Activated naive CD4-positive, alpha-beta T cell treated with anti-CD3 and anti-CD28 coated beads for 36 hours (primary cell): ENCODE results near the gene ADSS1. TPM values are rescaled to one million over a fixed set of nuclear protein-coding genes. Genes with fewer than 3 reads are reported as not detected.

Experiments
- CTCF ChIA-PET: fragments of 350-600 bp; sonication (Branson Sonifier 250); formaldehyde crosslinking; loops from one replicate; lab custom pipeline; 2021; ENCODE audit warnings: antibody characterized with exemption; lab: Charles Lee
- DNase-seq: peaks from one replicate; pipeline ENCODE4 v3.0.0-alpha.2; 2020
- H3K27ac Mint-ChIP-seq: one replicate; pipeline ENCODE4 v1.8.0; 2021; ENCODE audit warnings: mild to moderate bottlenecking, mixed read lengths
- H3K27me3 Mint-ChIP-seq: one replicate; pipeline ENCODE4 v1.8.0; 2021; ENCODE audit warnings: low read depth, mixed read lengths
- H3K36me3 Mint-ChIP-seq: one replicate; pipeline ENCODE4 v1.8.0; 2021; ENCODE audit warnings: low read depth, mixed read lengths
- H3K4me1 Mint-ChIP-seq: one replicate; pipeline ENCODE4 v1.8.0; 2021; ENCODE audit warnings: low read depth, mixed read lengths
- H3K4me3 Mint-ChIP-seq: one replicate; pipeline ENCODE4 v1.8.0; 2021; ENCODE audit warnings: mild to moderate bottlenecking, moderate library complexity, mixed read lengths
- H3K9me3 Mint-ChIP-seq: one replicate; pipeline ENCODE4 v1.8.0; 2021; ENCODE audit warnings: mixed read lengths
- intact Hi-C: fragments of 100-400 bp; cut with micrococcal nuclease; formaldehyde crosslinking; loops from one replicate; pipeline ENCODE4 v1.15.1; 2023
- total RNA-seq, 2 experiments: library from RNA; stranded (reverse); gene quantifications; one replicate each; pipeline ENCODE4 v1.2.3, GENCODE V29; 2021

The ADSS1 gene
- total RNA-seq, 2 experiments from 2014 or later: 5.1 to 5.5 TPM

DNA sequence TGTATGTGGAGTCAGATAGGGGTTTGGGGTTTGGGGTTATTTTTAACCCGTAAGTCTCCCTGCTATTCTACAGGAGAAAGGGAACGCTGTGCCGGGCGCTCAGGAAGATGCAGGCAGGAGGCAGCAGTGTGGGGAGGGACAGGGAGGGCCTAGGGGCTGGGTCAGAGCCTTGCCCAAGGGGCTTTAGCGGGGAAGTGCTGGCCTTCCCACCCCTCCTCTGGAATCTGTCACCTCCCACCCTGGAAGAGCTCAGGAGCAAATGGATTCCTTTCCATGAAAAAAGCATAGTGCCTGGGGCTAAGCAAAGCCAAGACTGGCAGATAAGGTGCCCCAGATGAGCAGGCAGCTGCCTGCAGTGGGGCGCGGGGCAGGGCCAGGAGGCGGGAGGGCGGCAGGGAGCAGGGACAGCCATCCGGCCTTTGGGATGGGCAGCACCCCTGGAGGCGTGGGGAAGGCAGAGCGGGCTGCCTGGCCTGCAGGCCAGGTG, 41.9 kb upstream of the ADSS1 start:
- H3K27ac Mint-ChIP-seq: no peak overlapping the region
- intact Hi-C loops: no loop called here
- H3K36me3 Mint-ChIP-seq: no peaks in the 10 kb centered on the region
- CTCF ChIA-PET: no interaction called here
- no peak overlapping the region for H3K4me3 Mint-ChIP-seq
- no peak for DNase-seq
- peaks cover 20% of the 10 kb centered on the region for H3K4me1 Mint-ChIP-seq
- no peaks in the 10 kb centered on the region for H3K9me3 Mint-ChIP-seq
- H3K27me3 Mint-ChIP-seq: no peaks in the 10 kb centered on the region

DNA sequence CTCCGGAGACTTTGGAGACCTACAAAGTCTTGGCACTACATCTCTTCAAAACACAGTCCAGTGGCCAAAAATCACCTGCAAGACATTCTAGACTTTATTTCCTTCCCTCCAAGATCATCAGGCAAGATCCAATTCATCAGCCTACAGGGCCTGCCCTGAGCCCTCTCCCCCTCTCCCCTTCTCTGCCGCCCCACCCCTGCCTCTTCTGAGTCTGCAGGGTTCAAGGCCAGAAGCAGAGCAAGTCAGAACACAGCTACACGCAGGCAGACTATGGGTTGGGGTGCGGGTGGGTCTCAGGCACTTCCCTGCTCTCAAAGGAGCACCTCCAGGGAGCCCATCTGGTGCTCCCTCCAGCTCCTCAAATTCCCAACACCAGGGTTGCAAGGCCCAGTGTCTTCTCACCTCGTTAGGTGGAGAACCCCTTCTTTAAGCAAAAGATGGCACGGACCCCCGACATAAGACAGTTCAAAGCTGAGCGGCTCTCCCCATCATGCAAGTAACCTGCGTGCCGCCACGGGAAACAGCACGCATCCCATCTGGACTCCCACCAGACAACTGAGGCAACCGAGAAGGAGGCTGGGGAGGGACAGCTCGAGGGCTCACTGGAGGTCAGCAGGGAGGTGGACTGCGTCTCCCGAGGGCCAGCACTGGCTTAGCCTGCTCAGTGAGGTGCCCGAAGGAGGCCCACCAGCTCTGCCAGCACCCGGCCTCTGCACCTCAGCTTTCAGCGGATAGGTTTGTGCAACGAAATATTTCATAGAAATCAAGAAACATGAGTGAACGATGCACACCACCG, 40.2 kb upstream of the ADSS1 start:
- H3K27ac Mint-ChIP-seq: no peak overlapping the region
- H3K27me3 Mint-ChIP-seq: no peaks in the 10 kb centered on the region
- H3K4me3 Mint-ChIP-seq: no peak overlapping the region
- DNase-seq: no peak
- intact Hi-C loops: no loop called here
- CTCF ChIA-PET: no interaction called here
- H3K4me1 Mint-ChIP-seq: peaks cover 23% of the 10 kb centered on the region
- H3K9me3 Mint-ChIP-seq: no peaks in the 10 kb centered on the region
- H3K36me3 Mint-ChIP-seq: no peaks in the 10 kb centered on the region

DNA sequence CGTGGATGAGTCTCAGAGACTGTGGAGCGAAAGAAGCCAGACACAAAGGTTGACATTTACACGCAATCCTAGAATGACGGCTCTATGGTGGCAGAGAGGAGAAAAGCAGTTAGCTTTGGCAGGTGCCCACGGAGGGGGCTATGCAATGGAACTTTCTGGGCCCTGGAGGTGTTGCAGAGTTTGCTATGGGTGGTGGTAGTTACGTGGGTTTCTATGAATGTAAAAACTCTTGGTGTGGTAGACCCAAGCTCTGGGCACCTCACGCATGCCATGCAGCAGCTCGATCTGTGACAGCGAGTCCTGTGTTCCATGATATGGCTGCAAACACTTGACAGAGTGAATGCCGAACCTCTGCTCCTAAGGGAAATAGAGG, 39.6 kb upstream of the ADSS1 start:
- no peaks in the 10 kb centered on the region for H3K9me3 Mint-ChIP-seq
- intact Hi-C loops: no loop called here
- no peak for DNase-seq
- no peaks in the 10 kb centered on the region for H3K36me3 Mint-ChIP-seq
- H3K27ac Mint-ChIP-seq: no peak overlapping the region
- no peaks in the 10 kb centered on the region for H3K27me3 Mint-ChIP-seq
- no peak overlapping the region for H3K4me3 Mint-ChIP-seq
- CTCF ChIA-PET: interaction anchor here (0.7 to 1.2 kb wide), 2 partner anchors 25 to 248 kb away, joined by 3 to 4 read pairs; no protein-coding TSS in a partner anchor
- H3K4me1 Mint-ChIP-seq: peaks cover 23% of the 10 kb centered on the region

DNA sequence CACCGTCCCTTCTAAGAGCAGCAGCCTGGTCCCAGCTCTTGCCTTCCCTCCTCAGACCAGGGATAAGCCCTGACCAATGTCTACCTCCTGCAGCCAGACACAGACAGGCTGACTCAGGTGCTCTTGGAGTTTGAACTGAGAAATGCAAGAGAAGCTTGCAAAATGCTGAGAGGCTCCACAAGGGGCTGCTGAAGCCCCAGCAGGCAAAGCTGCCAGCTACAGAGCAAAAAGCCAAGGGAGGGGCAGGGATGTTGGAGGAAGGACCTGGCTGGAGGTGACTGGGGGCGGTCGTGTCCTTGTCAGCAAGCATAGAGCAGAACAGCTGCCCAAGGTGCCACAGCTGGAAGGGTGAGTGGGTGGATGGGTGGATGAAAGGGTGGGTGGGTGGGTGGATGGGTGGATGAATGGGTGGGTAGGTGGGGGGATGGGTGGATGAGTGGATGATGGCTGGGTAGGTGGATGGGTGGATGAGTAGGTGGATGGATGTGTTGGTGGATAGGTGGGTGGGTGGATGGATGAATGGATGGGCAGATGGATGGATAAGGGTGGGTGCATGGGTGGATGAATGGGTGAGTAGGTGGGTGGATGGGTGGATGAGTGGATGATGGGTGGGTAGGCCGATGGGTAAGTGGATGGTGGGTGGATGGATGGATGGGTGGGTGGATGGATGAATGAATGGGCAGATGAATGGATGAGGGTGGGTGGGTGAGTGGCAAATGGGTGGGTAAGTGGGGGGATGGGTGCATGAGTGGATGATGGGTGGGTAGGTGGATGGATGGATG, 38.6 kb upstream of the ADSS1 start:
- H3K4me1 Mint-ChIP-seq: peaks cover 23% of the 10 kb centered on the region
- H3K4me3 Mint-ChIP-seq: no peak overlapping the region
- no peak overlapping the region for H3K27ac Mint-ChIP-seq
- CTCF ChIA-PET: interaction anchor here (0.7 to 1.2 kb wide), 2 partner anchors 24 to 249 kb away, joined by 3 to 4 read pairs; no protein-coding TSS in a partner anchor
- no peak for DNase-seq
- intact Hi-C loops: no loop called here
- no peaks in the 10 kb centered on the region for H3K36me3 Mint-ChIP-seq
- H3K9me3 Mint-ChIP-seq: no peaks in the 10 kb centered on the region
- no peaks in the 10 kb centered on the region for H3K27me3 Mint-ChIP-seq

DNA sequence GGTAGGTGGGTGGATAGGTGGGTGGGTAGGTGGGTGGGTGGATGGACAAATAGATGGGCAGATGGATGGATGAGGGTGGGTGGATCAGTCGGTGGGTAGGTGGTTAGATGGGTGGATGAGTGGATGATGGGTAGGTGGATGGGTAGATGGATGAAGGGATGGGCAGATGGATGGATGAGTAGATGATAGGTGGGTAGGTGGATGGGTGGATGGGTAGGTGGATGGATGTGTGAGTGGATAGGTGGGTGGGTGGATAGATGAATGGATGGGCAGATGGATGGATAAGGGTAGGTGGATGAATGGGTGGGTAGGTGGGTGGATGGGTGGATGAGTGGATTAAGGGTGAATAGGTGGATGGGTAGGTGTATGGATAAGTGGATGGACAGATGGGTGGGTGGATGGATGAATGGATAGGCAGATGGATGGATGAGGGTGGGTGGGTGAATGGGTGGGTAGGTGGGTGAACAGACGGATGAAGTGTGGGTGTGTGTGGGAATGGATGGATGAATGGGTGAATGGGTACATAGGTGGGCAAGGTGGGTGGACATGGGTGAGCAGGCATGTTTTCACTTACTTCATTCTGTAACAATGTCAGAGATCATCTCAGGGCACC, 37.9 kb upstream of the ADSS1 start:
- intact Hi-C loops: no loop called here
- peaks cover 1% of the 10 kb centered on the region for H3K36me3 Mint-ChIP-seq
- H3K27ac Mint-ChIP-seq: no peak overlapping the region
- no peaks in the 10 kb centered on the region for H3K9me3 Mint-ChIP-seq
- peaks cover 28% of the 10 kb centered on the region for H3K4me1 Mint-ChIP-seq
- H3K4me3 Mint-ChIP-seq: no peak overlapping the region
- no peak for DNase-seq
- CTCF ChIA-PET: no interaction called here
- H3K27me3 Mint-ChIP-seq: no peaks in the 10 kb centered on the region

DNA sequence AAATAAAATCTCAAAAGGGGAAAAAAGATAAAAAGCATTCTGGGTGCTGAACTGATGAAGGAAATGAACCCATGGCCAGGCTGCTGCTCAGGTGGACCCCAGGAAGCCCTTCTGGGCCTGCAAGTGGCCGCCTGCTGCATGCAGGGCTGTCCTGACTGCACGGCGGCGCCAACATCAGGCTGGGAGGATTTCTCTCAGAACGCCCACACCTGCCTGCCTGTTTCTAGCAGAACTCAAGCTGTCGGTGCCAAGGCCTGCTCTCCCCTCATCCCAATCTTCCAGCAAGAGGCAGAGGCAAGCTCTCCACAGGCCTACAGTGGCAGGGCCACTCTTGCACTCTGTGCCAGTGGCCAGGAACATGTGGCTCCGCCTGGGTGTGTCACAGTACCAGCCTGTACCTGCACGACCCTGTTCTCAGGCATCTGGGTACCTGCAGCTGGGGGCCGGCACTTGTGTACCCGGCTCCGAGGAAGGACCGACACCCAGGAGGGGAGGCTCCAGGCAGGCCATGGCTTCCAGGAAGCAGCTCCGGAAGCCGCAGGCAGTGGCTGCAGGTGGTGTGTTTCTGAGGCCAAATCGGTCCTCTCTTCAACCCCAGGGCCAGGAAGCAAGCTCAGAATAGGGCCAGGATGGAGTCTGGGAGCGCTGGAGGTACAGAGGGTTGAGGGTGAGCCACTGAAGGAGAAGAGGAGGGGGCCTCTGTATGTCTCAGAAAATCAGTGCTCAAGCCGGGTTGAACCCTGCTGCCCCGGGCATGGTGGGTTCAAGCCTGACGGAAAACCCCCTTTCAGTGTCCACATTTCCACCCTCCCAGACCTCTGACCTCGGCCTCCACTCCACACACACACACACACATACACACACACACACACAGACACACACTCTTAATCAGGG, 37.2 kb upstream of the ADSS1 start:
- peaks cover 33% of the 10 kb centered on the region for H3K4me1 Mint-ChIP-seq

DNA sequence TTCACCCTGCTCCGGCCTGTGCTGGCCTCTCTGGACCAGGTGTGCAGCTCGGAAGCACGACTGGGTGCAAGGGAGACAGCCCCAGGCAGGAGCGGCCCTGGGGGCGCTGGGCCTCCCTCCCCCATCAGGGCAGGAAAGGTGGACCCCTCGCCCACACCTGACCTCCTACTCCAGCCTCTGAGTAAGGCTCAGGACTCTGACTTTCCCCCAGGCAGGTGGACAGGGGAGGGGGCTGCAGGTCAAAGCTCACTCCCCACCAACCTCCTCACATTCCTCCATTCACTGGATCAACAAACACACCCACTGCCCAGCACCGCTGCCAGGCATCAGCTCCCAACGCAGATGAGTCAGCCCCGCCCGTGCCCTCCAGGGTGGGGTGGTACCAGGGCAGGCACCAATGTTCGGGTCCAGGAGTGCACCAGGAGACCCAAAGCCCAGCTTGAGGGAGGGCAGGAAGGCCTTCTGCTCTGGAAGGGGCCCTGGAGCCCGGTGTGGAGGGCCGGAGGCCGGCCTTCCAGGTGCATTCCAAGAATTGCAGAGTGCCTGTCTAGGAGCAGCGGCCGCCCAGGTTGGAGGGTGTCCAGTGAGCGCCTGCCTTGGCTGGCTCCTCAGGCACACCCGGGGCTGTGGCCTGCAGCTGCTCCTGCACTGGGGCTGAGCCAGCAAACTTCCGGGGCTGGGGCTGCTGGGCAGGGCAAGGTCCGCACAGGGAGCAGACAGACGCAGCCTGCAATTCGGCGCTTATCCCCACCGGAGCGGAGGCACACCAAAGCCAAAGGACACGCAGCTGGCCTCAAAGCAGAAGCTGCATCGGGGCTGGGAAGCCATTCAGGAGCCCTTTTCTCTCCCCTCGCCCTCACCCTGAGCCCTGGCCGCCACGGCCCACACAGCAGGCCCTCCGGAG, 36.2 kb upstream of the ADSS1 start:
- H3K4me3 Mint-ChIP-seq: peak overlapping the region; percentile 41
- CTCF ChIA-PET: interaction anchor here (0.6 to 1.3 kb wide), 2 partner anchors 10 to 40 kb away, joined by 3 read pairs; no protein-coding TSS in a partner anchor
- peaks cover 1% of the 10 kb centered on the region for H3K36me3 Mint-ChIP-seq
- H3K27ac Mint-ChIP-seq: peak overlapping the region; percentile 68
- H3K4me1 Mint-ChIP-seq: peaks cover 37% of the 10 kb centered on the region
- intact Hi-C loops: no loop called here
- DNase-seq: no peak
- H3K27me3 Mint-ChIP-seq: no peaks in the 10 kb centered on the region
- H3K9me3 Mint-ChIP-seq: no peaks in the 10 kb centered on the region

More for the DNA sequence above, 37.2 kb upstream of the ADSS1 start:
- Mint-ChIP-seq H3K36me3 (peaks cover 1% of the 10 kb centered on the region), H3K4me3 (no peak overlapping the region), H3K9me3 (no peaks in the 10 kb centered on the region), H3K27me3 (no peaks in the 10 kb centered on the region), H3K27ac (no peak overlapping the region)
- DNase-seq: peak; percentile 50
- CTCF ChIA-PET: interaction anchor here (1.3 kb wide), 1 partner anchor 9 kb away, joined by 3 read pairs; no protein-coding TSS in a partner anchor
- intact Hi-C loops: no loop called here

DNA sequence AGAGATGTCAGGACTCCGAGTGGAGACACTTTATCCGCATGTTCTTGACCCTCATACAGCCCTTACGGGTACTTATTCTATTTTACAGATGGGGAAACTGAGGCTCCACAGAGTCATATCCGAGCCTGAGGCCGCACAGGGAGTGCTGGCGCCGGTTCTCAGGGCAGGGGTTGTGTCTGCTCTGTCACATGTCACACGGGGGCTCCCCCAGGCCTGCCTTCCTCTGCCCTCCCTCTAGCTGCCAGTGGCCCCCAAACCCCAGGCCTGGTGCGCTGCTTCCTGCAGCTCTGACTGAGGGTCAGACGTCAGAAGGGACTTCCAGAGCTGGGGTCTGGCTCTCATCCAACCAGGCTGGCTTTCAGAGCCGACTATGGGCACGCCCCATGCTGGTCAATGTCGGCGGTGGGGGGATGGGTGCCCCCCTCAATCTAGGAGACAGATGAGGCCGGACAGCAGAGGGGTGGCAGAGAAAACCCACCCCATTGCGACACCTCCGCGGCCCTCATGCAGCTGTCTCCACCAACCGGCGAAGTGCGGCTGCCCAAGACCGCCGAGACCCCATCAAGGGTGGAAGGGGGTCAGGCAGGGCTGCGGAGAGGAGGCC, 35.4 kb upstream of the ADSS1 start:
- CTCF ChIA-PET: interaction anchor here (0.6 kb wide), 1 partner anchor 41 kb away, joined by 3 read pairs; no protein-coding TSS in a partner anchor
- DNase-seq: no peak
- Mint-ChIP-seq H3K9me3 (no peaks in the 10 kb centered on the region), H3K36me3 (peaks cover 1% of the 10 kb centered on the region), H3K4me3 (peak overlapping the region; percentile 53), H3K27me3 (no peaks in the 10 kb centered on the region), H3K27ac (peak overlapping the region; percentile 8), H3K4me1 (peaks cover 43% of the 10 kb centered on the region)
- intact Hi-C loops: no loop called here

DNA sequence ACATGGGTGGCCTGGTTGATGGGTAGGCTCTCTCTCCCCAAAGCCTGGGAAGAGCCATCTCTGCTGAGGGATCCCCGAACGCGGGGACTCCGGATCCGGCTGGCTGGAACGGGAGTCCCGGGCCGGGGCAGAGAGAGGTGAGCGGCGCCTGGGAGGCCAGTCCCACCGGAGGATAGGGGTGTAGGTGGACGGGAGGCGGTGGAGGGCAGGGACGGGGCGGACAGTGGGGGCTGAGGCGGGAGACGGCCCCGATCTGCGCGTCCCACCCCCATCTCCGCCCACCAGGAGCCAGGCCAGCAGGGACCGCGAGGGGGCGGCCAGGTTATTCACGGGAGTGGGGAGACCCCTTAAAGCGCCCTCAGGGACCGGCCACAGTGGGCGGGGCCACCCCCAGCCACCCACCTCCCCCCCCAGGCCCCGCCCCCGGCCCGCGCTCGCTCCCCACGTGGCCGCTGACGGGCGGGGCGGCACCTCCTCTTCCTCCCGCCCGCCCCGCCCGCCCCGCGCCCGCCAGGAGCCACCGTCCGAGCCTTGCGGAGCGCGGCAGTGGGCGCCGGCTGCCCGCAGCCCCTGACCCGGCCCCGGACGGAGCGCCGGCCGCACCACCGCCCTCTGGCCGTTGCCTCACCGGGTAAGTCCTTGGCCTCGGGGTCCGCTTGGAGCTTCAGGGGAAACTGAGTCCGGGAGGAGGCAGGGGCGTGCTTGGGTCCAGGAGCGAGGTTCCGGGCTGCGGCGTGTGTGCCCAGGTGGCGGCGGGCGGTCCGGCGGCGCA, 34.7 kb upstream of the ADSS1 start, which contains the start of gene INF2:
Gene INF2, plus strand, starts transcription at position 510 of the 772 bp plus-strand sequence. CDS start 11,748 bp downstream, outside the sequence.
- Mint-ChIP-seq H3K27ac (peak within 1 kb of the TSS; percentile 36), H3K4me3 (peak within 1 kb of the TSS; percentile 73), H3K9me3 (no peaks in the 10 kb centered on the region), H3K36me3 (peaks cover 1% of the 10 kb centered on the region), H3K27me3 (no peaks in the 10 kb centered on the region), H3K4me1 (peaks cover 46% of the 10 kb centered on the region)
- DNase-seq: peak; percentile 49
- CTCF ChIA-PET: no interaction called here
- intact Hi-C loops: no loop called here
